Activated CD4-positive, alpha-beta T cell treated with anti-CD3 and anti-CD28 coated beads for 4 hours (primary cell): ENCODE data around the gene ZBTB22.

ENCODE experiments used
- DNase-seq, 2 donors: peaks; one replicate each; pipeline ENCODE4 v3.0.0-alpha.2; 2020

The ZBTB22 gene

GRCh38 chr6:33324125-33324524 lies 6.6 kb upstream of the ZBTB22 start:
- no peak for DNase-seq

DNA sequence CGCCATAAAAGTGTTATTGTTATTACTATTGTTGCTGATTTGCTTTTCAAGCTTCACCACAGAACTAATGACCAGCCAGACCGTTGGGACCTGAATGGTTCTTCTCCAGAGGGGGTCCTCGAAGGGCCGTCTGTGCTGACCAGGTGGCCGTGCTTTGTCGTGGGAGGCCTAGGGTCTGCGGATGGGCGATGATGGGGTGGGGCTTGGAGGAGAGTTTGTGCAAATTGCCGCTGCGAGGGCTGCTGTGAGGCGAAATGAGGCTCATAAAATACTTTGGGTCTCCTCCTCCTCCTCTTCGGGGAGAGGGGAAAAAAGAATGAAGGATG lies 6.0 kb upstream of the ZBTB22 start:
- no peak for DNase-seq

DNA sequence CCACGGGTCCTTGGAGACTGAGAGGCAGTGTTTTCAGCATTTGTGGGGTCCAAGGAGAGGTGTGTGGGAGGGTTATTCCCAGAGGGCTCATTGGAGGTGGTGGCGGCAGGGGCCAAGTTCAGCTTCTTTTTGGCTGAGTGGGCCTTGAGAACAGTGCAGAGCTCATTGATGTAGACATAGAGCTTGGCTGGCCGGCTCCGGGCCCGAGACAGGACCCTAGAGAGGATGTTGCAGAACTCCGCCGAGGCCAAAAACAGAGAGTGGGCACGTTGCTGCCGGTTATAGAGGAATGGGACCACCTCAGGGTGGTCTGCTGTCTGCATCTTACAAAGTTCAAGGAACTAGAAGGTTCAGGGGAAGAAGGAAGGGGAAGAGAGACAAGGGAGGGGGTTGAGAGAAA lies 3.7 kb upstream of the ZBTB22 start:
- DNase-seq = no peak

DNA sequence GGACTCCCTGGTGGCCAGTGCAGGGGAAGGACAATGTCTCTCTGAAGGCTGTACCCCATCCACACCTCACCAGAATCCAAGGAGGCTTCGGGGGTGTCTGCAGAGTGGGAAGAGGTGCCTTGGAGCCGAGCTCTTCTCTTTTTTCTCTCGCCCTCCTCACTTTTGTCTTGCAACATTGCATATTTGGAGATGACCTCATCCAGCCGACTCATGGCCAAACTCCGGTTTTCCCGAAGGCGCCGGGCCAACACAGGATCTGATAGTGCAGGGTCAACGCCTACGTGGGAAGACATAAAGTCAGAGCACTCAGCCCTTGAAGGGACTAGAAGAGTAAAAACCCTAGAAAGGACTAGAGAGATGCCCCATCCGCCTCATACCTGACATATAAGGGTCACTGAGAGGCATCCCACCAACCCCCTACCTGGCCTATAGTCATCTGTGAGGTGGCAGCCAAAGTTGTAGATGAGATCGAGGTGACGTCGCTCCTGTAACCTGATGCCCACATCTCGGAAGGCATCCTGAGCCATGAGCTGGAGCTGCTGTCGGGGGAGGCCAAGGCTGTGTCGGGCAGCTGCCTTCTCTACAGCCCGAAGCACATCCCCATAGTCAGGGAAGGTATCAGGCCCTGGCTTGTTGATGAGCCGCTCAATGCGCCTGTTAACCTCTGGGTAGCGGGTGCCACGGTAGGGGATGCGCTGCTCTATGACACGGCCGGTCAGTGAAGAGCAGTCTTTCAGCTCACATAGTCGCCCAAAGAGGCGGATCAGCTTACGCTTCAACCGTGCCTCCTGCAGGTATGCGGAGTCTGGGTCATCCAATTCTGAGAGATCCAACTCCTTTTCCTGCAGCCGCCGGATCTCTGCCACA lies 3.0 kb upstream of the ZBTB22 start:
- no peak for DNase-seq

DNA sequence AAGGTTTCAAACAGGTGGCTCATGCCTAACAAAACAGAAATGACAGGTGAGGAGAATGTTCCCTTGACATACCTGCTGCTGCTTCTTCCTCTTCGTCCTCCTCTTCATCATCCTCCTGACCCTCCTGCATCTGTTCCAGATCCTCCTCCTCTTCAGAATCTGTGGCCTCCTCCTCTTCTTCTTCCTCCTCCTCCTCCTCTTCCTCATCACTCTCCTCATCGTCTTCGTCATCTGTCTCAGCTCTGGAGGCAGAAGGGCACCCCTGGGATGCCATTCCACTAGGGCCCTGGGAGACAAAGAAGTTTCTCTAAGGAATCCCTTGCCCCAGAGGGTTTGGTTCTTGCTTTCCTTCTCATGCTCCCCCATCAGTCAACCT lies 2.4 kb upstream of the ZBTB22 start:
- no peak for DNase-seq

DNA sequence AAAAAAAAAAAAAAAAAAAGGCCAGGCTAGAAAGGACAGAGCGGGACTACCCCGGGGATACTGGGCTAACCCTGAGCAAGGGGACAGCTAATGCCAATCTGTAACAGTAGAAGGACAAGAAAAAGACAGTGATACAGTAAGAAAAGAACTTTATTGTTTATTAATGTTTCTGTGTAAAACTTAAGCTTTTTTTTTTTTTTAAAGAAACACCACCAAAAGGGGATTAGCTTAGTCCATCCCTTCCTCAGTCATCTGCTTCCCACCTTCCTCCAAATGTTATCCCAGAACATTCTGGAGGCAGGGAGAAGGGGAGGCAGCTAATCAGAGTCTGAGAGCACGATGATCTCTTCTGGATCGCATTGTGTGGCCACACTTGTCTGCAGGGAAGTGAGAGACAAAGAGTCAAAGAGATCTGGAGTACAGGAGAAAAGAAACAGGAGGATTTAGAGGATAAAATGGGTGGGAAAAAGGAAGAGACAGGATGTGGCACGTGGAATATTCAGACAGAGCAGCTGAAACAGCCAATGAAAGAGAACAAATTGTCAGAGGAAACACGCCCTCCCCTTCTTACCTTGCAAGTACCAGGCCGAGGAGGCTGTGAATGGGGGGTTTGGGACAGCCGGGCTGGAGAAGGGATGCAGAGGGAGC lies 1.0 kb upstream of the ZBTB22 start:
- no peak for DNase-seq

DNA sequence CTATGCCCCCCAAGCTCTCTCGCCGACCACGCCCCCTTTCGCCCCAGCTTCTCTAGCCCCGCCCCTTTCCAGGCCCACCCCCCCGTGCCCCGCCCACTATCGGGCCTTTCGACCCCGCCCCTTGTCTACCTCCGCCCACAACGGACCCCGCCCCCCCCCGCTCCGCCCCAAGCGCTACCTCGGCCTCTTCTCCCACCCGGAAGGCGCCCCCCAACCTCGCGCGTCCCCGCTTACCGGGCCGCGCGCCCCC lies 200 bp downstream of the ZBTB22 start:
- no peak for DNase-seq

- no peak for DNase-seq
These were observed 733 bp downstream of the ZBTB22 start for GRCh38 chr6:33316603-33317418.

GRCh38 chr6:33315793-33316602 lies 1.5 kb downstream of the ZBTB22 start:
- DNase-seq = no peak

DNA sequence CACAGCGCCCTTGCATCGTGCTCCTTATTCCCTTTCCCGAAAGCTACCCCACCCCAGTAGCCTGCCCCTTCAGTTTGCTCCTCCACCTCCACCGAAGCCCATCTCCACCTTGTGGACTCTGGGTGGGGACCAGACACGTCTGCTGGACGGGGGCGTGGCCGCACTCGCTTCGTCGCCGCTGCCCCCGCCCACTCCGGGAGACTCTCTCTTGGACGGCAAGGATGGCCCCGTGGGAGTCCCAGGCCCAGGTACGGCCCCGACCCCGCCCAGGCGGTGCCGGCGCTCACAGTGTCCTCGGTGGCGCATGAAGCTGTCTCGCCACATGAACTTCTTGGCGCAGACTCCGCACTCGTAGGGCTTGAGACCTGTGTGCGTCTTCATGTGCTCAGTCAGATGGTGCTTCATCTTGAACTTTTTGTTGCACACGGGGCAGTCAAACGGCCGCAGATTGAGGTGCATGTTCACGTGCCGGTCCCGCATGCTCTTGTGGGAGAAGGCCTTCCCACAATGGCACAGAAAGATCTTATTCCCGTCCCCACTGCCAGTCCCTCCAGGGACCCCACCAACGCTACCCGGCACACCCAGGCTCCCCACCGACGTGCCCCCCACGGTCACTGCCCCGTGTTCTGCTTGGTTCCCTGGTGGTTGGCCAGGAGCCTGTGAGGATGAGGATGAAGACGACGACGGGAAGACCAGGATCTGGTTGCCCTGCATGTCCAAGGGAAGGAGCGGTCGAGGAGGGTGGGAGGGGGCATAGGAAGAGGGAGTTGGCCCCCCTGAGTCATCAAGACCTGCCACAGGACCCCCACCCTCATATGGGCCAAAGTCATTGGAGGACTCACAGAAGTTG lies 2.4 kb downstream of the ZBTB22 start:
- no peak for DNase-seq

GRCh38 chr6:33314515-33314942 lies 3.0 kb downstream of the ZBTB22 start:
- DNase-seq = peak; percentile 74 to 76

GRCh38 chr6:33313709-33314514 lies 3.6 kb downstream of the ZBTB22 start, which contains the start of gene TAPBP:
TAPBP (minus strand) TSS chr6:33314078; CDS start chr6:33314041, 37 bp downstream.
- DNase-seq = peak; percentile 85 to 86

DNA sequence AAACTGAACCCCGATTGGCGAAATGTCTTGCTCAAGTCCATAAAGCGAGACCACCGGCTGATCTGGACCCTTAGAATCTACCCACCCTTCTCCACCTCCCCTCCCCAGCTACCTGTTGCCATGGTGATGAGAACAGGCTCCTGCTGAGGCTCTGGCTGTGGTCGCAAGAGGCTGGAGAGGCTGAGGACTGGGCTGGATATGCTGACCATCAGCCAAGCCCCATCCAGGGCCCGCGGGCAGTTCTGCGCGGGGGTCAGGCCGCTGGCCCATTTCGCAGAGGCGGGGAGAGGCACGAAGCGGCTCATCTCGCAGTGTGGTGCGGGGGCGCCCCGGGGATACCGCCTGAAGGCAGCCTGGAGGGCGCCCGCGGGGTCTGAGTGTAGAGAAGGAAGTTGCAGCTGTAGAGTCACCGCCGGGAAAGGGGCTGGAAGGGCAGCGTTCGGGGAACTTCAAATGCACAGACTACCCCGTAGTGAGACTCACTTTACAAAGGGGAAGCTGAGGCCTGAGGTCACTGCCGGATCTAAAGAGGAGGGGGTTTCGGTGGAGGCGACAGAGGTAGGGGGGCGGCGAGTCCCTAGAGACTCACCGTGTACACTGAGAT lies 4.3 kb downstream of the ZBTB22 start:
- peak; percentile 54 to 67 for DNase-seq

DNA sequence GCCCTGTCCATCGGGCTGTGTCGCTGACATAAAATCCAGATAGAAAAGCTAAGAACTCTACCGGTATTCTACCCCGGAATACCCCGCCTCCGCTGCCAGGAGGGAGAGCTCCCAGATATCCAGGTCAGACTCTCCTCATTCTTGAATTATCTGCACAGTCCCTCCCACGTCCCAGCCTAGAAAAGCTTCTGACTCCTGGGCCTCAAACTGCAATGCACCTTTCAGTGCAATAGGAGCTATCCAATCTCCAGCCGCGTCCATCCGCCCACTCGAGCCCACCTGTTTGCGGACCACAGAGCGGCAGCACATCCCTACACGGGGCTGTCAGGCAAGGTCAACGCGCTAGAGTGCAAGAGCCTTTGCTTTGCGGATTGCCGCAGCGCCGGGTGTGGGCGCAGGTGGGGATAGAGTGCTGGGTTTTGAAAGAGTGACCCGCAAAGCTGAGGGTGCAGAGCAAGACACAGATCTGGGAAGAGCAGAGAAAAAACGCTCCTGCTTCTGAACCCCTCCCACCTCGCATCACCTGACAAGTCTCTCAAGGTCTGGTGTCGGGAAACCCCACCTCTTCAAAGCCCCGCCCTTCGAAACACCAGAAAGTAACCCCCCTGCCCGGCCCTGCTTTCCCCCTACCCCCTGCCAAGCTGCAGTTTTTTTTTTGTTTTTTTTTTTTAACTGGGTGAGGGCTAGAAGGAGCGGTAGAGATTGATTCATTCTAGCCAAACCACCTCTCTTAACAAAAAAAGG lies 5.0 kb downstream of the ZBTB22 start:
- peak; percentile 86 to 88 for DNase-seq

- no peak for DNase-seq
These were observed 11.2 kb downstream of the ZBTB22 start for GRCh38 chr6:33306356-33306755.

GRCh38 chr6:33305052-33305451 lies 12.5 kb downstream of the ZBTB22 start:
- no peak for DNase-seq

- no peak for DNase-seq
These were observed 13.3 kb downstream of the ZBTB22 start for GRCh38 chr6:33304216-33304615.

DNA sequence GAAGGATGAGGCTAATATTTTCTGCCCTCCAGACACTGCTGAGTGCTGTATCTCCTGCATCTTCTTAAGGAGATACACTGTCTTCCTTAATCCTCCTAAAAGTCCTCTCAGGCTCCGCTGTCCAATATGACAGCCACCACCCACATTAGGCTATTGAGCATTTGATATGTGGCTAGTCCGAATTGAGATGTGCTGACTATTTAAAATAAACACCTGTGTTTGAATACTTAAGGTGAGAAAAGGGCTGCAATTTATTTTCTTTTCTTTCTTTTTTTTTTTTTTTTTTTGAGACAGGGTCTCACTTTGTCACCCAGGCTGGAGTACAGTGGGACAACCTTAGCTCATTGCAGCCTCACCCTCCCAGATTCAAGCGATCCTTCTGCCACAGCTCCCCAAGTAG lies 15.7 kb downstream of the ZBTB22 start:
- DNase-seq = no peak

DNA sequence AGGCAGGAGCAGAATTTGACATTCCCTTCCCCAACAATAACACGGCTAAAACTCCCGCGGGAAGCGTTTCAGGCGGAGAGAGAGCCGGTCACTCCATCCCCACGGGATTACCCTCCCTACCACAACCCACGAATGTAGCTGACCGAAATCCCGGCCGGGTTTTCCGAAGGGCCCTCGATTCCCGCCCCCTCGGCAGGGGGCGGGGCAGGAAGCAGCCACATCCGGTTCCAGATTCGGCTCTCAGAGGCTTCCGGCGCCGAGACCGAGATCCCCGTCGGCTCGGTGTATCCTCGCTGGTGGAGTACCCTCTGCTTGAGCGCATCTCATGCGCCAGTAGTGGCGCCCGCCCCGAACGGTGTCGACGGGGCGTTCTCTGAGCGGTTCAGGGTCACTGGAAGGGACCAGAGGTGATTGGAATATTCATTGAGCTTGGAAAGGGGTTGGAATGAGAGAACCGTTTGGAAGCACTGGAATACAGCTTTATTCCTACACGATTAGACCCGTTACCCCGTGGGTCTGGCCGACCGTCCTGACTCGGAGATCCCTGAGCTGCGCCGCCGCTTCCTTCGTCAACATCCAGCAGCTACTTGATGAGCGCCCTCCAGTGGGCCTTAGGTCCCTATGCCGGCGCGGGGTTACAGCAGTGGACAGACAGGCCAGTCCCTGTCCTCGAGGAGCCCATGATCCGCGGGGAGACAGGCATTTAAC lies 18.2 kb downstream of the ZBTB22 start:
- peak; percentile 92 for DNase-seq
